ENCODE measurements around the gene LSR. TPM values are rescaled to one million over a fixed set of nuclear protein-coding genes. Genes with fewer than 3 reads are reported as not detected.
A peak's percentile ranks its signal among the peaks of the same experiment; 100 is the strongest.

The LSR gene
- total and polyA plus RNA-seq, 2 experiments from 2014 or later: 116 to 212 TPM

DNA sequence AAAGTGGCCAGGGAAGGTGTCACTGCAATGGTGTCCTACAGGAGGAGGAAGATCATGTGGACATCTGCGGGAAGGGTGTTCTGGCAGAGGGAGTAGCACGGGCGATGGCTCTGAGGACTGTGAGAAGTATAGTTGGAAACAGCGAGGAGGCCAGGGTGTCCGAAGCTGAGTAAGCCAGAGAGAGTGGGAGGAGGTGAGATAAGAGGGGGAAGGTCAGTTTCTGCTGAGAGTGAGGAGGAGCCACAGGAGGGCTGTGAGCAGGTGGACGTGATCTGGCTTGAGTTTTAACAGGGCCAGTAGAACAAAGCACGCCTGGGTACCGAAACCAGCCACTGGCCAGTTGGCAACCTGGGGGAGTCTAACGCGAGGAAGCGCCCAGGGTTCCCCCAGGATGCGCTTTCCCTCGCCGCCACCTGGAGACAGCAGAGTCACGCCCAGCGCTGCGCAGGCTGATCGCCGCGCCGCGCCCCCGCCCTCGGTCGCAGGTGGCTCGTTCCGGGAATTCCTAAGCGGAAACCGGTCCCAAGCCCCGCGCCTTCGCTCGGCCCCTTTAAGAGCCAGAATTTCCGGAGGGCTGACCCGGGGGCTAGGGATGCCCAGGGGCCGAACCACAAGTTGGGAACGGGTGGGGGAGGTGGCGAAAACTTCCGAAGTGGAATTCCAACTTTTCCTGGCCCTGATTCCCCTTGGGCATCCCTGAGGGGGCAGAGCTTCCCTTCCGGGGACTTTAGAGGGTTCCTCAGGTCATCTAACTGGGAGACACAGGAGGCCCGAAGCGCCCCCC is 1.1 kb upstream of the LSR start:
- Histone ChIP-seq H3F3A (replicated peaks; ENCODE audit: low read depth) (no peaks in the 10 kb centered on the region), H3K36me3 (ENCODE audit: insufficient read depth) (peaks cover 8% of the 10 kb centered on the region), H3K9me2 (ENCODE audit: insufficient read depth) (no peaks in the 10 kb centered on the region), H3K4me2 (peak overlapping the region; percentile 93), H3K27me3 (ENCODE audit: insufficient read depth) (no peaks in the 10 kb centered on the region), H3K4me3 (peak overlapping the region; percentile 83), H2AFZ (peak overlapping the region; percentile 94), H4K20me1 (replicated peaks; ENCODE audit: insufficient read depth) (peaks cover 28% of the 10 kb centered on the region), H3K79me2 (replicated peaks; ENCODE audit: insufficient read depth) (peaks cover 37% of the 10 kb centered on the region), H3K27ac (ENCODE audit: low read depth) (peak overlapping the region; percentile 100), H3K4me1 (ENCODE audit: insufficient read depth) (peaks cover 12% of the 10 kb centered on the region)
- H3K27ac Mint-ChIP-seq: peak overlapping the region; percentile 100
- DNase-seq (ENCODE audit: low spot score) (peak; percentile 99), ATAC-seq (peak; percentile 74)
- H3K4me1 Mint-ChIP-seq: peaks cover 35% of the 10 kb centered on the region
- peaks cover 21% of the 10 kb centered on the region for H3K27me3 Mint-ChIP-seq (ENCODE audit: insufficient read depth, low read depth, poor library complexity)
- peaks cover 4% of the 10 kb centered on the region; the same call in 1 of the 3 replicates for H3K9me3 Mint-ChIP-seq
- TF ChIP-seq CREB1 (CRISPR knock-in tag; IDR thresholded peaks at IDR 0.05; ENCODE audit: low read depth) (no peak; the same call in 1 of the 2 replicates), JUNB (IDR thresholded peaks at IDR 0.05; ENCODE audit: unreplicated experiment) (no peak), ZNF331 (CRISPR knock-in tag; IDR thresholded peaks at IDR 0.05; ENCODE audit: low read depth) (no peak; the same call in 1 of the 2 replicates), EZH2phosphoT487 (IDR thresholded peaks at IDR 0.05; ENCODE audit: unreplicated experiment) (no peak), POLR2AphosphoS5 (IDR thresholded peaks at IDR 0.05; ENCODE audit: low read depth) (peak; percentile 48), NANOG (IDR thresholded peaks at IDR 0.05; ENCODE audit: borderline replicate concordance) (no peak), ZNF114 (CRISPR knock-in tag; IDR thresholded peaks at IDR 0.05) (0 out of 2 replicates have a peak, but pooled peaks have one; percentile 44), STAT1 (IDR thresholded peaks at IDR 0.05; ENCODE audit: unreplicated experiment) (no peak), EZH2 (IDR thresholded peaks at IDR 0.05; ENCODE audit: low read depth, unreplicated experiment) (no peak)
- TF ChIP-seq, protein P1, sequence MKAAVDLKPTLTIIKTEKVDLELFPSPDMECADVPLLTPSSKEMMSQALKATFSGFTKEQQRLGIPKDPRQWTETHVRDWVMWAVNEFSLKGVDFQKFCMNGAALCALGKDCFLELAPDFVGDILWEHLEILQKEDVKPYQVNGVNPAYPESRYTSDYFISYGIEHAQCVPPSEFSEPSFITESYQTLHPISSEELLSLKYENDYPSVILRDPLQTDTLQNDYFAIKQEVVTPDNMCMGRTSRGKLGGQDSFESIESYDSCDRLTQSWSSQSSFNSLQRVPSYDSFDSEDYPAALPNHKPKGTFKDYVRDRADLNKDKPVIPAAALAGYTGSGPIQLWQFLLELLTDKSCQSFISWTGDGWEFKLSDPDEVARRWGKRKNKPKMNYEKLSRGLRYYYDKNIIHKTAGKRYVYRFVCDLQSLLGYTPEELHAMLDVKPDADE (IDR thresholded peaks at IDR 0.05): no peak
- TF ChIP-seq, protein P2, sequence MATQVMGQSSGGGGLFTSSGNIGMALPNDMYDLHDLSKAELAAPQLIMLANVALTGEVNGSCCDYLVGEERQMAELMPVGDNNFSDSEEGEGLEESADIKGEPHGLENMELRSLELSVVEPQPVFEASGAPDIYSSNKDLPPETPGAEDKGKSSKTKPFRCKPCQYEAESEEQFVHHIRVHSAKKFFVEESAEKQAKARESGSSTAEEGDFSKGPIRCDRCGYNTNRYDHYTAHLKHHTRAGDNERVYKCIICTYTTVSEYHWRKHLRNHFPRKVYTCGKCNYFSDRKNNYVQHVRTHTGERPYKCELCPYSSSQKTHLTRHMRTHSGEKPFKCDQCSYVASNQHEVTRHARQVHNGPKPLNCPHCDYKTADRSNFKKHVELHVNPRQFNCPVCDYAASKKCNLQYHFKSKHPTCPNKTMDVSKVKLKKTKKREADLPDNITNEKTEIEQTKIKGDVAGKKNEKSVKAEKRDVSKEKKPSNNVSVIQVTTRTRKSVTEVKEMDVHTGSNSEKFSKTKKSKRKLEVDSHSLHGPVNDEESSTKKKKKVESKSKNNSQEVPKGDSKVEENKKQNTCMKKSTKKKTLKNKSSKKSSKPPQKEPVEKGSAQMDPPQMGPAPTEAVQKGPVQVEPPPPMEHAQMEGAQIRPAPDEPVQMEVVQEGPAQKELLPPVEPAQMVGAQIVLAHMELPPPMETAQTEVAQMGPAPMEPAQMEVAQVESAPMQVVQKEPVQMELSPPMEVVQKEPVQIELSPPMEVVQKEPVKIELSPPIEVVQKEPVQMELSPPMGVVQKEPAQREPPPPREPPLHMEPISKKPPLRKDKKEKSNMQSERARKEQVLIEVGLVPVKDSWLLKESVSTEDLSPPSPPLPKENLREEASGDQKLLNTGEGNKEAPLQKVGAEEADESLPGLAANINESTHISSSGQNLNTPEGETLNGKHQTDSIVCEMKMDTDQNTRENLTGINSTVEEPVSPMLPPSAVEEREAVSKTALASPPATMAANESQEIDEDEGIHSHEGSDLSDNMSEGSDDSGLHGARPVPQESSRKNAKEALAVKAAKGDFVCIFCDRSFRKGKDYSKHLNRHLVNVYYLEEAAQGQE (IDR thresholded peaks at IDR 0.05; ENCODE audit: unreplicated experiment): no peak
- TF ChIP-seq, protein P3, sequence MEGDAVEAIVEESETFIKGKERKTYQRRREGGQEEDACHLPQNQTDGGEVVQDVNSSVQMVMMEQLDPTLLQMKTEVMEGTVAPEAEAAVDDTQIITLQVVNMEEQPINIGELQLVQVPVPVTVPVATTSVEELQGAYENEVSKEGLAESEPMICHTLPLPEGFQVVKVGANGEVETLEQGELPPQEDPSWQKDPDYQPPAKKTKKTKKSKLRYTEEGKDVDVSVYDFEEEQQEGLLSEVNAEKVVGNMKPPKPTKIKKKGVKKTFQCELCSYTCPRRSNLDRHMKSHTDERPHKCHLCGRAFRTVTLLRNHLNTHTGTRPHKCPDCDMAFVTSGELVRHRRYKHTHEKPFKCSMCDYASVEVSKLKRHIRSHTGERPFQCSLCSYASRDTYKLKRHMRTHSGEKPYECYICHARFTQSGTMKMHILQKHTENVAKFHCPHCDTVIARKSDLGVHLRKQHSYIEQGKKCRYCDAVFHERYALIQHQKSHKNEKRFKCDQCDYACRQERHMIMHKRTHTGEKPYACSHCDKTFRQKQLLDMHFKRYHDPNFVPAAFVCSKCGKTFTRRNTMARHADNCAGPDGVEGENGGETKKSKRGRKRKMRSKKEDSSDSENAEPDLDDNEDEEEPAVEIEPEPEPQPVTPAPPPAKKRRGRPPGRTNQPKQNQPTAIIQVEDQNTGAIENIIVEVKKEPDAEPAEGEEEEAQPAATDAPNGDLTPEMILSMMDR (conservative IDR thresholded peaks at IDR 0.05; ENCODE audit: low read depth in 2 of 2): peak; percentile 21 to 74; a peak in 3 of 4 replicates
- TF ChIP-seq, protein P4, sequence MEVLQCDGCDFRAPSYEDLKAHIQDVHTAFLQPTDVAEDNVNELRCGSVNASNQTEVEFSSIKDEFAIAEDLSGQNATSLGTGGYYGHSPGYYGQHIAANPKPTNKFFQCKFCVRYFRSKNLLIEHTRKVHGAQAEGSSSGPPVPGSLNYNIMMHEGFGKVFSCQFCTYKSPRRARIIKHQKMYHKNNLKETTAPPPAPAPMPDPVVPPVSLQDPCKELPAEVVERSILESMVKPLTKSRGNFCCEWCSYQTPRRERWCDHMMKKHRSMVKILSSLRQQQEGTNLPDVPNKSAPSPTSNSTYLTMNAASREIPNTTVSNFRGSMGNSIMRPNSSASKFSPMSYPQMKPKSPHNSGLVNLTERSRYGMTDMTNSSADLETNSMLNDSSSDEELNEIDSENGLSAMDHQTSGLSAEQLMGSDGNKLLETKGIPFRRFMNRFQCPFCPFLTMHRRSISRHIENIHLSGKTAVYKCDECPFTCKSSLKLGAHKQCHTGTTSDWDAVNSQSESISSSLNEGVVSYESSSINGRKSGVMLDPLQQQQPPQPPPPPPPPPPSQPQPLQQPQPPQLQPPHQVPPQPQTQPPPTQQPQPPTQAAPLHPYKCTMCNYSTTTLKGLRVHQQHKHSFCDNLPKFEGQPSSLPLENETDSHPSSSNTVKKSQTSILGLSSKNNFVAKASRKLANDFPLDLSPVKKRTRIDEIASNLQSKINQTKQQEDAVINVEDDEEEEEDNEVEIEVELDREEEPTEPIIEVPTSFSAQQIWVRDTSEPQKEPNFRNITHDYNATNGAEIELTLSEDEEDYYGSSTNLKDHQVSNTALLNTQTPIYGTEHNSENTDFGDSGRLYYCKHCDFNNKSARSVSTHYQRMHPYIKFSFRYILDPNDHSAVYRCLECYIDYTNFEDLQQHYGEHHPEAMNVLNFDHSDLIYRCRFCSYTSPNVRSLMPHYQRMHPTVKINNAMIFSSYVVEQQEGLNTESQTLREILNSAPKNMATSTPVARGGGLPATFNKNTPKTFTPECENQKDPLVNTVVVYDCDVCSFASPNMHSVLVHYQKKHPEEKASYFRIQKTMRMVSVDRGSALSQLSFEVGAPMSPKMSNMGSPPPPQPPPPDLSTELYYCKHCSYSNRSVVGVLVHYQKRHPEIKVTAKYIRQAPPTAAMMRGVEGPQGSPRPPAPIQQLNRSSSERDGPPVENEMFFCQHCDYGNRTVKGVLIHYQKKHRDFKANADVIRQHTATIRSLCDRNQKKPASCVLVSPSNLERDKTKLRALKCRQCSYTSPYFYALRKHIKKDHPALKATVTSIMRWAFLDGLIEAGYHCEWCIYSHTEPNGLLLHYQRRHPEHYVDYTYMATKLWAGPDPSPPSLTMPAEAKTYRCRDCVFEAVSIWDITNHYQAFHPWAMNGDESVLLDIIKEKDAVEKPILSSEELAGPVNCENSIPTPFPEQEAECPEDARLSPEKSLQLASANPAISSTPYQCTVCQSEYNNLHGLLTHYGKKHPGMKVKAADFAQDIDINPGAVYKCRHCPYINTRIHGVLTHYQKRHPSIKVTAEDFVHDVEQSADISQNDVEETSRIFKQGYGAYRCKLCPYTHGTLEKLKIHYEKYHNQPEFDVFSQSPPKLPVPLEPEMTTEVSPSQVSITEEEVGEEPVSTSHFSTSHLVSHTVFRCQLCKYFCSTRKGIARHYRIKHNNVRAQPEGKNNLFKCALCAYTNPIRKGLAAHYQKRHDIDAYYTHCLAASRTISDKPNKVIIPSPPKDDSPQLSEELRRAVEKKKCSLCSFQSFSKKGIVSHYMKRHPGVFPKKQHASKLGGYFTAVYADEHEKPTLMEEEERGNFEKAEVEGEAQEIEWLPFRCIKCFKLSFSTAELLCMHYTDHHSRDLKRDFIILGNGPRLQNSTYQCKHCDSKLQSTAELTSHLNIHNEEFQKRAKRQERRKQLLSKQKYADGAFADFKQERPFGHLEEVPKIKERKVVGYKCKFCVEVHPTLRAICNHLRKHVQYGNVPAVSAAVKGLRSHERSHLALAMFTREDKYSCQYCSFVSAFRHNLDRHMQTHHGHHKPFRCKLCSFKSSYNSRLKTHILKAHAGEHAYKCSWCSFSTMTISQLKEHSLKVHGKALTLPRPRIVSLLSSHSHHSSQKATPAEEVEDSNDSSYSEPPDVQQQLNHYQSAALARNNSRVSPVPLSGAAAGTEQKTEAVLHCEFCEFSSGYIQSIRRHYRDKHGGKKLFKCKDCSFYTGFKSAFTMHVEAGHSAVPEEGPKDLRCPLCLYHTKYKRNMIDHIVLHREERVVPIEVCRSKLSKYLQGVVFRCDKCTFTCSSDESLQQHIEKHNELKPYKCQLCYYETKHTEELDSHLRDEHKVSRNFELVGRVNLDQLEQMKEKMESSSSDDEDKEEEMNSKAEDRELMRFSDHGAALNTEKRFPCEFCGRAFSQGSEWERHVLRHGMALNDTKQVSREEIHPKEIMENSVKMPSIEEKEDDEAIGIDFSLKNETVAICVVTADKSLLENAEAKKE (CRISPR knock-in tag; IDR thresholded peaks at IDR 0.05): no peak
- H3K4me3 Mint-ChIP-seq: peak overlapping the region; percentile 95
- H3K36me3 Mint-ChIP-seq (ENCODE audit: low read depth): peaks cover 40% of the 10 kb centered on the region
